AG04449 (cell line): ENCODE results near the gene CETN1.

Source experiments
- CTCF ChIA-PET: fragments of 350-600 bp; formaldehyde crosslinking; extraction: SDS; loops from one replicate; lab custom pipeline; 2021; ENCODE audit warnings: antibody characterized with exemption; lab: Yijun Ruan, JAX
- POLR2A ChIA-PET: fragments of 400-600, 350-600 bp; formaldehyde crosslinking; extraction: SDS; loops from one replicate; lab custom pipeline; 2020; ENCODE audit warnings: antibody characterized with exemption, inconsistent platforms; lab: Yijun Ruan, JAX
- DNase-seq: peaks from one replicate; pipeline ENCODE4 v3.0.0-alpha.2; 2010; ENCODE audit warnings: low read depth, low spot score
- H3K4me3 ChIP-seq: 2 replicates; pipeline ENCODE4 v1.5.1; 2011; ENCODE audit warnings: low read depth, mild to moderate bottlenecking, control low read depth, low read length
- CTCF ChIP-seq: IDR thresholded peaks from one replicate; pipeline ENCODE4 v1.5.1; 2011; ENCODE audit warnings: mild to moderate bottlenecking, moderate library complexity, low read length, control low read depth, inconsistent platforms; ENCODE audit not compliant: insufficient read depth; ENCODE audit errors: missing control alignments

The CETN1 gene

GRCh38 chr18:615092-615521 lies 34.9 kb downstream of the CETN1 start:
- ChIA-PET POLR2A (interaction anchor here (1.4 kb wide), 1 partner anchor 253 kb away, joined by 4 read pairs; no protein-coding TSS in a partner anchor), CTCF (interaction anchor here (0.9 to 12.6 kb wide), 24 partner anchors 8 to 372 kb away, joined by 3 to 242 read pairs (median 4); partner anchors contain the start of gene THOC1)
- no peak for DNase-seq
- TF ChIP-seq CTCF = no peak
- H3K4me3 ChIP-seq = no peak overlapping the region

GRCh38 chr18:615773-616172 lies 35.6 kb downstream of the CETN1 start:
- POLR2A ChIA-PET = interaction anchor here (1.4 kb wide), 1 partner anchor 254 kb away, joined by 4 read pairs; no protein-coding TSS in a partner anchor
- no peak for DNase-seq
- no peak for TF ChIP-seq CTCF

GRCh38 chr18:616380-616995 lies 36.3 kb downstream of the CETN1 start:
- POLR2A ChIA-PET = interaction anchor here (1.4 kb wide), 1 partner anchor 255 kb away, joined by 4 read pairs; no protein-coding TSS in a partner anchor
- no peak for DNase-seq
- CTCF ChIA-PET = interaction anchor here (0.7 to 12.6 kb wide), 25 partner anchors 8 to 354 kb away, joined by 3 to 242 read pairs (median 5); partner anchors contain the start of gene THOC1
- TF ChIP-seq CTCF = peak; percentile 49
- H3K4me3 ChIP-seq = no peak overlapping the region

More at GRCh38 chr18:615773-616172, 35.6 kb downstream of the CETN1 start:
- CTCF ChIA-PET = interaction anchor here (0.7 to 12.6 kb wide), 36 partner anchors 9 to 373 kb away, joined by 3 to 242 read pairs (median 4); partner anchors contain the start of gene THOC1
- H3K4me3 ChIP-seq = no peak overlapping the region

GRCh38 chr18:617970-618504 lies 37.9 kb downstream of the CETN1 start:
- ChIA-PET CTCF (interaction anchor here (0.6 to 12.6 kb wide), 13 partner anchors 9 to 351 kb away, joined by 3 to 242 read pairs (median 5); partner anchors contain the start of genes ENOSF1 and THOC1), POLR2A (no interaction called here)
- no peak for DNase-seq
- TF ChIP-seq CTCF = no peak
- no peak overlapping the region for H3K4me3 ChIP-seq

DNA sequence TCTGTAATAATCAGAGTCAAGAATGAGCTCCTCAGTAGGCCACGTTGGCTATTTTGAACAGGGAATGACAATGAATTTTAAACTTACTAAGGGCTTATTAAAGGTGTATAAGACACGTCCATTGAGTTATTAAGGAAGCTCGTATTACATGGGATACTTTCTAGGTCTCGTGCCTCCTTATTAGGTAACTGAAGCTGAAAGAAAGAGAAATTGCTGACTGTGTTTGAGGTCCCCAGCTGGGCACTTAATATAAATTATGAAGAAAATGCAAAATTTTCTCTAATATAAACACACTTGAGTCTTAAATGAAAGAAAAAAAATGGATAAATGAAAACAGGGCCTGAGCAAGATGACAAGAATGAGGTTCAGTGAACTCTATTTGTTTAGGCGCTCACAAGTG lies 38.4 kb downstream of the CETN1 start:
- POLR2A ChIA-PET = no interaction called here
- no peak for DNase-seq
- CTCF ChIA-PET = interaction anchor here (0.5 to 12.6 kb wide), 12 partner anchors 9 to 351 kb away, joined by 3 to 242 read pairs (median 6); partner anchors contain the start of genes ENOSF1 and THOC1
- TF ChIP-seq CTCF = no peak
- no peak overlapping the region for H3K4me3 ChIP-seq
